ENCODE data around the gene KRCC1.

Gene KRCC1

DNA sequence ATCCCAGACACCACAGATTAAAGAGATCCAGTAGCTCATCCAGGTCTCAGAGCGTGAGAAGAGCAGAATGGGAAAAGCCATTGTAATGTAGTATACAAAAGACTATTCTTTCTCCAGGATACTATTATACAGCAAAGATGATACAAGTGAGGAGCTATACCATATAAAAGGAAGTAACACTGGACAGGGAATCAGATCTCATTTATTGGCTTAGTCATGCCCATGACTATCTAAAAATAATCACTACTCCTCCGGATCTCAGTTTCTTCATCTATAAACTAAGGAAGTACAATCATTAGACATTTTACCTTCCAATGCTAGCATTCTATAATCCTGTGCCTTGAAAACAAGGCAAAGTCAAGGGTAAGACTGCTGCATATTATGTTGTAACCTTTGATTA, 19.4 kb downstream of the KRCC1 start:
- H4K20me1 ChIP-seq (ENCODE audit: low read depth, low read length), result no peaks in the 10 kb centered on the region
- no peak overlapping the region for H3K9ac ChIP-seq (ENCODE audit: low read length)
- no peak overlapping the region for H2AFZ ChIP-seq (ENCODE audit: low read depth, low read length, severe bottlenecking)
- no peak overlapping the region for H3K27ac ChIP-seq (ENCODE audit: low read depth, low read length)
- H3F3A ChIP-seq (ENCODE audit: insufficient read depth), result no peaks in the 10 kb centered on the region
- no peaks in the 10 kb centered on the region for H3K27me3 ChIP-seq (ENCODE audit: low read length)
- TF ChIP-seq CTCF (IDR thresholded peaks at IDR 0.05; ENCODE audit: insufficient read depth, low read length, poor library complexity, severe bottlenecking), result no peak
- TF ChIP-seq EZH2phosphoT487 (conservative IDR thresholded peaks at IDR 0.05; ENCODE audit: low read length), result no peak
- no peaks in the 10 kb centered on the region for H3K9me3 ChIP-seq (ENCODE audit: insufficient read depth, low read length)
- no peaks in the 10 kb centered on the region for H3K9me2 ChIP-seq (replicated peaks; ENCODE audit: insufficient read depth, low read length)
- H3K4me2 ChIP-seq (ENCODE audit: low read depth, low read length, poor library complexity, severe bottlenecking), result no peak overlapping the region
- H3K4me3 ChIP-seq (ENCODE audit: insufficient read depth, low read length, poor library complexity, severe bottlenecking), result no peak overlapping the region
- 0 out of 2 replicates have a peak, but pooled peaks cover 3% of the 10 kb centered on the region for H3K79me2 ChIP-seq (ENCODE audit: insufficient read depth, low read length)
- H3K36me3 ChIP-seq (ENCODE audit: low read length), result peaks cover 27% of the 10 kb centered on the region; the same call in 1 of the 2 replicates

GRCh38 chr2:88032070-88032702, 23.4 kb downstream of the KRCC1 start:
- Histone ChIP-seq H3K9me3 (ENCODE audit: insufficient read depth, low read length) (no peaks in the 10 kb centered on the region), H3K36me3 (ENCODE audit: low read length) (peaks cover 43% of the 10 kb centered on the region; the same call in 1 of the 2 replicates), H2AFZ (ENCODE audit: low read depth, low read length, severe bottlenecking) (no peak overlapping the region), H3K4me3 (ENCODE audit: insufficient read depth, low read length, poor library complexity, severe bottlenecking) (no peak overlapping the region), H3K9me2 (replicated peaks; ENCODE audit: insufficient read depth, low read length) (no peaks in the 10 kb centered on the region), H4K20me1 (ENCODE audit: low read depth, low read length) (no peaks in the 10 kb centered on the region), H3F3A (ENCODE audit: insufficient read depth) (peaks cover 3% of the 10 kb centered on the region; the same call in 1 of the 2 replicates), H3K27ac (ENCODE audit: low read depth, low read length) (no peak overlapping the region), H3K4me2 (ENCODE audit: low read depth, low read length, poor library complexity, severe bottlenecking) (no peak overlapping the region), H3K79me2 (ENCODE audit: insufficient read depth, low read length) (no peaks in the 10 kb centered on the region), H3K27me3 (ENCODE audit: low read length) (no peaks in the 10 kb centered on the region), H3K9ac (ENCODE audit: low read length) (no peak overlapping the region)
- TF ChIP-seq EZH2phosphoT487 (conservative IDR thresholded peaks at IDR 0.05; ENCODE audit: low read length), result no peak
- no peak for TF ChIP-seq CTCF (IDR thresholded peaks at IDR 0.05; ENCODE audit: insufficient read depth, low read length, poor library complexity, severe bottlenecking)

GRCh38 chr2:88028931-88029330, 26.7 kb downstream of the KRCC1 start:
- H3K4me2 ChIP-seq (ENCODE audit: low read depth, low read length, poor library complexity, severe bottlenecking), result no peak overlapping the region

More at GRCh38 chr2:88028931-88029330, 26.7 kb downstream of the KRCC1 start:
- H3K9me2 ChIP-seq (replicated peaks; ENCODE audit: insufficient read depth, low read length), result no peaks in the 10 kb centered on the region
- TF ChIP-seq EZH2phosphoT487 (conservative IDR thresholded peaks at IDR 0.05; ENCODE audit: low read length) (no peak), CTCF (IDR thresholded peaks at IDR 0.05; ENCODE audit: insufficient read depth, low read length, poor library complexity, severe bottlenecking) (no peak)
- H3K9ac ChIP-seq (ENCODE audit: low read length), result no peak overlapping the region
- H4K20me1 ChIP-seq (ENCODE audit: low read depth, low read length), result no peaks in the 10 kb centered on the region
- H3K9me3 ChIP-seq (ENCODE audit: insufficient read depth, low read length), result no peaks in the 10 kb centered on the region
- no peak overlapping the region for H2AFZ ChIP-seq (ENCODE audit: low read depth, low read length, severe bottlenecking)
- H3K79me2 ChIP-seq (ENCODE audit: insufficient read depth, low read length), result no peaks in the 10 kb centered on the region
- H3K27me3 ChIP-seq (ENCODE audit: low read length), result no peaks in the 10 kb centered on the region
- H3K36me3 ChIP-seq (ENCODE audit: low read length), result peaks cover 28% of the 10 kb centered on the region; the same call in 1 of the 2 replicates
- no peak overlapping the region for H3K27ac ChIP-seq (ENCODE audit: low read depth, low read length)
- H3F3A ChIP-seq (ENCODE audit: insufficient read depth), result peaks cover 3% of the 10 kb centered on the region; the same call in 1 of the 2 replicates
- H3K4me3 ChIP-seq (ENCODE audit: insufficient read depth, low read length, poor library complexity, severe bottlenecking), result no peak overlapping the region

Data from SU-DHL-6 (cell line).